PC-3 (cell line): ENCODE data around the gene APELA.

ENCODE experiments used
- EZH2phosphoT487 ChIP-seq: fragments of 300-600 bp; sonication (generic); IDR thresholded peaks from 2 replicates; pipeline ENCODE4 v1.6.1; 2018; ENCODE audit warnings: mild to moderate bottlenecking, antibody characterized with exemption, low read length, borderline replicate concordance
- TF ChIP-seq, protein P1 (sequence below): fragments of 300-600 bp; sonication (generic); conservative IDR thresholded peaks from 2 replicates; pipeline ENCODE4 v1.5.1; 2017; ENCODE audit warnings: antibody characterized with exemption, low read depth, mild to moderate bottlenecking, low read length

DNA sequence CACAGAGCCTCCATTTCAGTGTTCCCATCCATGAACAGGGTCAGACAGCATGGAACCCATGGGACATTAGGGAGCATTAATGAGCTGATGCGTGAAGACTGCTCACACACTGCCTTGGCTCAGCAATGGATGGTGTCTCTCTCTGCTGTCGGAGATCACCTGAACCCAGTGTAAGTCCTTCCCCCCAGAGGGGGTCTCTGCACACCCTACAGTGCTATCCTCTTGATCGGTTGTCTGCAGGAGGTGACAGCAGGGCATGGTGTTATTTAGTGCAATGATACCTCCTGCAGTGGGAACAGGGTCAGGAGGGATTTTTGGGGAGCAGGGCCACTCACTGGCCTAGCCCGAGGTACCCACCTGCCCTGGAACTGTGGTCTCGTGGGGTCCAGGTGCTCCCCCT is 25.6 kb downstream of the APELA start:
- TF ChIP-seq, protein P1, sequence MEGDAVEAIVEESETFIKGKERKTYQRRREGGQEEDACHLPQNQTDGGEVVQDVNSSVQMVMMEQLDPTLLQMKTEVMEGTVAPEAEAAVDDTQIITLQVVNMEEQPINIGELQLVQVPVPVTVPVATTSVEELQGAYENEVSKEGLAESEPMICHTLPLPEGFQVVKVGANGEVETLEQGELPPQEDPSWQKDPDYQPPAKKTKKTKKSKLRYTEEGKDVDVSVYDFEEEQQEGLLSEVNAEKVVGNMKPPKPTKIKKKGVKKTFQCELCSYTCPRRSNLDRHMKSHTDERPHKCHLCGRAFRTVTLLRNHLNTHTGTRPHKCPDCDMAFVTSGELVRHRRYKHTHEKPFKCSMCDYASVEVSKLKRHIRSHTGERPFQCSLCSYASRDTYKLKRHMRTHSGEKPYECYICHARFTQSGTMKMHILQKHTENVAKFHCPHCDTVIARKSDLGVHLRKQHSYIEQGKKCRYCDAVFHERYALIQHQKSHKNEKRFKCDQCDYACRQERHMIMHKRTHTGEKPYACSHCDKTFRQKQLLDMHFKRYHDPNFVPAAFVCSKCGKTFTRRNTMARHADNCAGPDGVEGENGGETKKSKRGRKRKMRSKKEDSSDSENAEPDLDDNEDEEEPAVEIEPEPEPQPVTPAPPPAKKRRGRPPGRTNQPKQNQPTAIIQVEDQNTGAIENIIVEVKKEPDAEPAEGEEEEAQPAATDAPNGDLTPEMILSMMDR, result no peak
- no peak for TF ChIP-seq EZH2phosphoT487
